HG03025 (cell line): Measurements from ENCODE around the gene SHKBP1.
"Not testable (repeated sequence)": the region's sequence is repeated elsewhere in the genome, so short reads cannot be mapped to it uniquely, and the experiment has no call there.

Experiments used
- ATAC-seq: cut with Tn5 transposase; IDR thresholded peaks from one replicate; pipeline ENCODE4 v1.9.1; 2021; ENCODE audit warnings: mild to moderate bottlenecking, moderate library complexity; ENCODE audit not compliant: unreplicated experiment, low FRiP score

Gene SHKBP1

DNA sequence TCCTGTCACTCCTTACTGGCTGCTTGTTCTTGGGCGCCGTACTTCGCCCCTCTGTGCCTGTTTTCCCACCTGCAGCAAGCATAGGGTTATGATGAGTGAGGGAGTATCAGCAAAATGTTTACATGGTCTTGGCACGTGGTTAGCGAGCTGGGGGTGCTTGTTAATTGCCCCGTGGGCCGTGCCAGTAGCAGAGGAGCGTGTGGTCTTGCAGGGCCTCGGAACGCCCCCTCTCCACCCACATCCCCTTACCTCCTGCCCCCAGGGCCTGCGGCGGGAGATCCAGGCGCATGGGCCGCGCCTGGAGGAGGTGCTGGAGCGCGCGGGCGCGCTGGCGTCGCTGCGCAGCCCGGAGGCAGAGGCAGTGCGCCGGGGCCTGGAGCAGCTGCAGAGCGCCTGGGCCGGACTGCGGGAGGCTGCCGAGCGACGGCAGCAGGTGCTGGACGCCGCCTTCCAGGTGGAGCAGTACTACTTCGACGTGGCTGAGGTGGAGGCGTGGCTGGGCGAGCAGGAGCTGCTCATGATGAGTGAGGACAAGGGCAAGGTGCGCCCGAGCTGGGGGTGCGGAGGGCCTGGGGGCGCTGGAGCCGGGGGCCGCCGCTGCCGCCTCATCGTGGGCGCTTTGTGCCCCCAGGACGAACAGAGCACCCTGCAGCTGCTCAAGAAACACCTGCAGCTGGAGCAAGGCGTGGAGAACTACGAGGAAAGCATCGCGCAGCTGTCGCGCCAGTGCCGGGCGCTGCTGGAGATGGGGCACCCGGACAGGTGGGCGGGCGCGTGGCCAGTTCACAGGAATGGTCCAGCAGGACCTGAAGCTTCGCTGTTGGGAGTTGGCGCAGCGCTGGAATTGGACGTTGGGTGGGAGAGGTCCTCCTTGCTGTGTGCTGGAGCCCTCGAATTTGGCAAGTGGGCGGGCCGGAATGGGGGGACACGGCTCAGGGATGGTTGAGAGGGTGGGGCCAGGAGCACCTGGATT lies 22.5 kb upstream of the SHKBP1 start:
- no peak for ATAC-seq

DNA sequence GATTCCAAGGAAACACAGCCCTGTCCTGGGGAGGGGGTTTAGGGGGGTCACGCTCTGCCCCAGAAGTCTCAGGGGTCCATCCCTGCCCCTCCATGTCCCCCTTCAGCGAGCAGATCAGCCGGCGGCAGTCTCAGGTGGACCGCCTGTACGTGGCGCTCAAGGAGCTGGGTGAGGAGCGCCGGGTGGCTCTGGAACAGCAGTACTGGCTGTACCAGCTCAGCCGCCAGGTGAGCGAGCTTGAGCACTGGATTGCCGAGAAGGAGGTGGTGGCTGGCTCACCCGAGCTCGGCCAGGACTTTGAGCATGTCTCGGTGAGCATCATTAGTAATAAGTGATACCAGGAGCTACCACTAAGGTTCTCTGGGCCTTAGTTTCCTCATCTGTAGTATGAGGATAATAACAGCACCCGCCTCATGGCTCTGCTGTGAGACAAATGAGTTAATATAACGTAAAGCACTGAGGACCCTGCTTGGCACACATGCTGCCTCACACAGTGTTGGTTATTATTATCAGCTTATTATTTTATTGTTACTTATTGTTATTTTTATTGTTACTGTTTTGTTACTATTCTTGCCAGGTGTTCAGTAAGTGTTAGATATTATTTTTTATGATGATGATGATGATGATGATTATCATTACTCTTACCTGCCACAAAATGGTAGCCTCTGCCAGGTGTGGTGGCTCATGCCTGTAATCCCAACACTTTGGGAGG lies 20.5 kb upstream of the SHKBP1 start:
- ATAC-seq: no peak

DNA sequence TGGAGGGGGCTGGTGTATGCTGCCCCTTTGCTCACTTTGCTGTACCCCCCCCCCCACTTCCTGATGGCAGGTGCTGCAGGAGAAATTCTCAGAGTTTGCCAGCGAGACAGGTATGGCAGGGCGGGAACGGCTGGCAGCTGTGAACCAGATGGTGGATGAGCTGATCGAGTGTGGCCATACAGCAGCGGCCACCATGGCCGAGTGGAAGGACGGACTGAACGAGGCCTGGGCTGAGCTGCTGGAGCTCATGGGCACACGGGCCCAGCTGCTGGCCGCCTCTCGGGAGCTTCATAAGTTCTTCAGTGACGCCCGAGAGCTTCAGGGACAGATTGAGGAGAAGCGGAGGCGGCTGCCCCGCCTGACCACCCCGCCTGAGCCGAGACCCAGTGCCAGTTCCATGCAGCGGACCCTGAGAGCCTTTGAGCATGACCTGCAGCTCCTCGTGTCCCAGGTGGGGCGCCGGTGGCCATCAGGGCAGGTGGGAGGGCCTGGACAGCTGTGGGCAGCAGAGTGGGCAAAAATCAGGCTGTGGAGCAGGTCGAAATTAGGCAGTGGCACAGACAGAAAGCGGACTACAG lies 19.6 kb upstream of the SHKBP1 start:
- ATAC-seq: no peak

DNA sequence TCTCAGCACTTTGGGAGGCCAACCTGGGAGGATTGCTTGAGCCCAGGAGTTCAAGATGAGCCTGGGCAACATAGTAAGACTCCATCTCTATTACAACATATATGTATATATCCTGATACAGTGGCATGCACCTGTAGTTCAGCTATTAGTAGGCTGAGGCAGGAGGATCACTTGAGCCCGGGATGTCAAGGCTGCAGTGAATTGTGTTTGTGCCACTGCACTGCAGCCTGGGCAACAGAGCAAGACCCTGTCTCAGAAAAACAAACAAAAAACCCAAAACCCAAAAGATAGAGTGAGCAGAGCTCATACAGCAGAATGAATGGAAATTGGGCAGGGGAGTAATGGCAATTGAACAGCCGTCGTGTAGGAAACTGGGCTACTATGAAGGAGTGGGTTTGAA lies 17.3 kb upstream of the SHKBP1 start:
- no peak for ATAC-seq

DNA sequence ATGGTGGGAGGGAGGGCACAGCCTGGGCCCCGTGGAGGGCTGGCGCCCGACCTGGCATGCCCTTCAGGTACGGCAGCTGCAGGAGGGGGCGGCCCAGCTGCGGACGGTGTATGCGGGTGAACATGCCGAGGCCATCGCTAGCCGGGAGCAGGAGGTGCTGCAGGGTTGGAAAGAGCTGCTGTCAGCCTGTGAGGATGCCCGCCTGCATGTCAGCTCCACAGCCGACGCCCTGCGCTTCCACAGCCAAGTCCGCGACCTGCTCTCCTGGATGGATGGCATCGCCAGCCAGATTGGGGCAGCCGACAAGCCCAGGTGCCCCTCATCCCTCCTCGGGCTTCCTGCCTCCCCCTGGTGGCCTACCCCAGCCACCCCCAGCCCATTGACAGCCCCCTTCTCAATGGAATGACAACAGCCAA lies 16.6 kb upstream of the SHKBP1 start:
- ATAC-seq: no peak

DNA sequence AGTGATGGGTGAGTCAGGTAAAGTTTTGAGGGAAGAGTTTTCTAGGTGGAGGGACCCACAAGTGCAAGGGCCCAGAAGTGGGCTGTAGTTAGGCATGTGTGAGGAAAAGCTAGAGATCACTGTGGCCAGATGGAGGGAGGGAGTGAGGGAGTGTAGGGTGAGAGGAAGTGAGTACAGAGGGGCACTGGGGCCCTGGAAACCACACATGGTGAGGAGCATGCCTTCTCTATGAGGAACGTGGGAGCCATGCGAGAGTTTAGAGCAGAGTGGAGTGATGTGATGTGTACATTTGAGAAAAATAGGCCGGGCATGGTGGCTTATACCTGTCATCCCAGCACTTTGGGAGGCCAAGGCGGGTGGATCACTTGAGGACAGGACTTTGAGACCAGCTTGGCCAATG lies 14.7 kb upstream of the SHKBP1 start:
- no peak for ATAC-seq

DNA sequence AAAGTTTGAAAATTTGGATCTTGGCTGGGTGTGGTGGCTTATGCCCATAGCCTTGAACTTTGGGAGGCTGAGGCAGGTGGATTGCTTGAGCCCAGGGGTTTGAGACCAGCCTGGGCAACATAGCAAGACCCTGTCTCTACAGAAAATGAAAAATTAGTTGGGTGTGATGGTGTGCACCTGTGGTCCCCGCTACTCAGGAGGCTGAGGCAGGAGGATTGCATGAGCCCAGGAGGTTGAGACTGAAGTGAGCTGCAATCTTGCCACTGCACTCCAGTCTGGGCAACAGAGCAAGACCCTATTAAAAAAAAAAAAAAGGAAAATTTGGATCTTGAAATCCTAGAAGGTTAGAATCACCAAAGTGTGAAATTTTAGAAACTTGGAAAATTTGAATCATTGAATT lies 12.1 kb upstream of the SHKBP1 start:
- ATAC-seq: not testable (repeated sequence)

DNA sequence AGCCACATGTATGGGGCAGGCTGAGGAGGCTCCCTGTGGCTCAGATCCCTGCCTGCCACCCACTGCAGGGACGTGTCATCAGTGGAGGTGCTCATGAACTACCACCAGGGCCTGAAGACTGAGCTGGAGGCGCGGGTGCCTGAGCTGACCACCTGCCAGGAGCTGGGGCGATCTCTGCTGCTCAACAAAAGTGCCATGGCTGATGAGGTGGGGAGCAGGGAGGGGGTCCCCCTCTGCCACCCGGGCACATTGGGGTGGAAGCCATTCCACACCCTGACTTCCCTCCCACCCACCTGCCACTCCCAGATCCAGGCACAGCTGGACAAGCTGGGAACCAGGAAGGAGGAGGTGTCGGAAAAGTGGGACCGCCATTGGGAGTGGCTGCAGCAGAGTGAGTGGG lies 11.3 kb upstream of the SHKBP1 start:
- no peak for ATAC-seq

DNA sequence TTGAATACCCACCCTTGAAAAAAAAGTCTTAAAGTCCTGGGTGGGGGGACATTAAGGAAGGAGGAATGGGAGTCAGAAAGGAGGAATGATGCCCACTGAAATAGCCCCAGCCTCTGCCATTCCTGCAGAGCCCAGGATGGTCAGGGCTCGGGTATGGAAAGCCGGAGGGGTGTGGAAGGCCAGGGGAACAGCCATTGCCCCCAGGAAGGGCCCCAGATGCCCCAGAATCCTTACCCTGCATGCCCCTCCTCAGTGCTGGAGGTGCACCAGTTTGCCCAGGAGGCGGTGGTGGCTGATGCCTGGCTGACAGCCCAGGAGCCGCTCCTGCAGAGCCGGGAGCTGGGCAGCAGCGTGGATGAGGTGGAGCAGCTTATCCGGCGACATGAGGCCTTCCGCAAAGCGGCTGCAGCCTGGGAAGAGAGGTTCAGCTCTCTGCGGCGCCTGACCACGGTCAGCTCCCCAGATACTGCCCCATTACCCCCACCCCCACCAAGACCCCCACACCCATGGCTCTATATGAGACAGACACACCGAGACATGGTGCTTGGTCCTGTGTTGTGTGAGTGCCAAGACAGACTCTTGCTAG lies 10.7 kb upstream of the SHKBP1 start:
- ATAC-seq: no peak

DNA sequence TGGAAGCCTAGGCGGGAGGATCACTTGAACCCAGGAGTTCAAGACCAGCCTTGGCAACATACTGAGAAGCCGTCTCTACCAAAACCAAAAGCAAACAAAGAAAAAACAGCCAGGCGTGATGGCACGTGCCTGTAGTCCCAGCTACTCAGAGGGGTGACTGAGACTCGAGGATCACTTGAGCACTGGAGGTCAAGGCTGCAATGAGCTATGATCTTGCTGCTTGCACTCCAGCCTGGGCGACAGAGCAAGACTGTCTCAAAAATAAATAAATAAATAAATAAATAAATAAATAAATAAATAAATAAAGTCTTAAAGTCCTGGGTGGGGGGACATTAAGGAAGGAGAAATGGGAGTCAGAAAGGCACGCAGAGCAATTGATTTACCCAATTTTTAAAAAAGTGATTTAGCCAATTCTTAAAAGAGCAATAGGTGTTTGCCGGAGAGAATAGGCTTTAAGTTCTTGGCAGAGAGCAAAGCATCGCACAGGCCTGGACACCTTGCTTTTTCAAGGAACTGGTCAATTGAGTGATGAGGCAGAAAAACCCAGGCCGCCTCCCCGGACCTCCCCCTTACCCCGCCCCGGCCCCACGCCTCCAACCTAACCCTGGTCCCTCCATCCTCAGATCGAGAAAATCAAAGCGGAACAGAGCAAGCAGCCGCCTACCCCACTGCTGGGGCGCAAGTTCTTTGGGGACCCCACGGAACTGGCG lies 9.5 kb upstream of the SHKBP1 start:
- ATAC-seq: no peak

DNA sequence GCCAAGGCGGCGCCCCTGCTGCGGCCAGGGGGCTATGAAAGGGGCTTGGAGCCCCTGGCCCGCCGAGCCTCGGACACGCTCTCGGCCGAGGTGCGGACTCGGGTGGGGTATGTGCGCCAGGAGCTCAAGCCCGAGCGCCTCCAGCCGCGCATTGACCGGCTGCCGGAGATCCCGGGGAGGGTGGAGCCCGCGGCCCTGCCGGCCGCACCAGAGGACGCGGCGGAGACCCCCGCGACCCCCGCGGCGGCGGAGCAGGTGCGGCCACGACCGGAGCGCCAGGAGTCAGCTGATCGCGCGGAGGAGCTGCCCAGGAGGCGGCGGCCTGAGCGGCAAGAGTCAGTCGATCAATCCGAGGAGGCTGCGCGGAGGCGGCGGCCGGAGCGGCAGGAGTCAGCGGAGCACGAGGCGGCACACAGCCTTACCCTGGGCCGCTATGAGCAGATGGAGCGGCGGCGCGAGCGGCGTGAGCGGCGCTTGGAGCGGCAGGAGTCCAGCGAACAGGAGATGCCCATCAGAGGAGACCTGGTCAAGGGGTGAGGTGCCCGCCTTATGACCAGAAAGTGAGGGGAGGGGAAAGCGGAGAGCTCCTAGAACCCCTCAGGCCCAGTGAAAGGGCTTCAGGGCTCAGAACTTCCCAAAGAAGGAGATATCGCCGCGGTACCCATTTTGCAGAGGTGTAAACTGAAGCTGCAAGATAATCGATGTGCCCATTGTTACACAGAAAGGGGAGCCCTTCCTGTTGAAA lies 8.8 kb upstream of the SHKBP1 start:
- ATAC-seq: no peak

DNA sequence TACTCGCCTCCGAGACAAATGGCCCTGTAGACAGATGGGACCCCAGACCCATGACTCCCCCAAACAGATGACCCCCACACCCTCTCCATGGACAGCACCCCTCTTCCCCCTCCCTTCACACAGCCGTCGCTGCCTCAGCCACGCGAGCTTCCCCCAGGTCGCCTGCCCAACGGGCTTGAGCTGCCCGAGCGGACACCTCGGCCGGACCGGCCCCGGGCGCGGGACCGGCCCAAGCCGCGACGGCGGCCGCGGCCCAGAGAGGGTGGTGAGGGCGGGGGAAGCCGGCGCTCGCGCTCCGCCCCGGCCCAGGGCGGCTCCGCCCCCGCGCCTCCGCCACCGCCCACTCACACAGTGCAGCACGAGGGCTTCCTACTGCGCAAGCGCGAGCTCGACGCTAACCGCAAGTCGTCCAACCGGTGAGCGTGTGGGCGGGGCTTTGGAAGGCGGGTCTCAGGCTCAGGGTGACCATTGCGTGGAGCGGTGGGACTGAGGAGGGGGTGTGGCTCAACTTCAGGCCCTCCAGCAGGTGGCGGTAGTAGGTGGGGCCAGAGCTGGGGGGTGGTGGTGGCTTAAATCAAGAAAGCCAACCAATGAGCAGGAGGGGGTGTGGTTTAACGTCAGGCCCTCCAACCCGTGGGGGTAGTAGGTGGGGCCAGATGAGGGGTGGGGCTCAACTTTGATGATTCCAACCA lies 6.2 kb upstream of the SHKBP1 start:
- peak; percentile 76 for ATAC-seq

DNA sequence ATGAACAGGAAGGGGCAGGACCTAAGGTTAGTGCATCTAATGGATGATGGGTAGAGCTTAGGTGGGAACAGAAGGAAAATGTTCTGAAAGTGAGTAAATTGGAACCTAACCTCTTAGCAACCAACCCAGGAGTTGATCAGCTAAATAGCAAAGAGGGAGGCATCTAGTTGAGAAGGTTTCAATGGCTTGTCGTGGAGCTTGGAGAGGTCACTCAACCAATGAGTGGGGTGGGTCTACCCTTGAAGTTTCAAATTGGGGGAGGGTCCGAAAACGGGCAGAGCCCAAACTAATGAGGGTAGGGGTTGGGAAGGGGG lies 5.7 kb upstream of the SHKBP1 start:
- ATAC-seq: no peak

DNA sequence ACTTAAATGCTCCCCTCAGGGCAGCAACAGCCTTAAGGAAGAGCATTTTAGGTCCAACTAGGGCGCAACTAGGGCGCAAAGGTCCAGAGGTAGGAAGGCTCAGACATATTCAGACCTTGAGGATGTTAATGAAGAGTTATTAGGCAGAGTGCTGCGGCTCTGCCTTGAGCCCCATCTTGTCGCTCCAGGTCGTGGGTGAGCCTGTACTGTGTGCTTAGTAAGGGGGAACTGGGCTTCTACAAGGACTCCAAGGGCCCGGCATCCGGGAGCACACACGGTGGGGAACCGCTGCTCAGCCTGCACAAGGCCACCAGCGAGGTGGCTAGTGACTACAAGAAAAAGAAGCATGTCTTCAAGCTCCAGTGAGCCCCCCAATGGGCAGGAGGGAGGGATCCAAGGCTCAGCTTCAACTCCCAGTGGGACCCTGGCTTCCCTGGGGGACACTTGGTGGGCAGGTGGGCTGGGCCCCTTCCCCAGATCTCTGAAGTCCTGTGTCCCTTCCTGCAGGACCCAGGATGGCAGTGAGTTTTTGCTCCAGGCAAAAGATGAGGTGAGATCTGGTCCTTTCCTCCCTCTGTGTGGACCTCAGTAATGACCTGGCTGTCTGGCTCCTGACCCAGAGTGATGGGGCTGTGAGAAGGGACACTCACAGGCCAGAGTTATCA lies 4.7 kb upstream of the SHKBP1 start:
- ATAC-seq: no peak

DNA sequence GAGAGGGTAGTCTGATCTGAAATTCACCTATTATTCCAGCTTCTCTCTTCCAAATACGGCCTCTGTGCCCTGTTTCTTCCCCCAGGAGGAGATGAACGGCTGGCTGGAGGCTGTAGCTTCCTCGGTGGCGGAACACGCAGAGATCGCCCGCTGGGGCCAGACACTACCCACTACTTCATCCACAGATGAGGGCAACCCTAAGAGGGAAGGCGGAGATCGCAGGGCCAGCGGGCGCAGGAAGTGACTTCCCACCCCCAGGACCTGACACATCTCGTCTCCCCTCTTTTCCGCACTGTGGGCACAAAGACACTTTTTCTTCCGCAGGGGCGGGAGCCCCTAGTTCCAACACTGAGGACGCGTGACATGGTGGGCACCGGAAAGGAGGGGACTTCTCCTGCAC lies 1.3 kb upstream of the SHKBP1 start:
- ATAC-seq: no peak

DNA sequence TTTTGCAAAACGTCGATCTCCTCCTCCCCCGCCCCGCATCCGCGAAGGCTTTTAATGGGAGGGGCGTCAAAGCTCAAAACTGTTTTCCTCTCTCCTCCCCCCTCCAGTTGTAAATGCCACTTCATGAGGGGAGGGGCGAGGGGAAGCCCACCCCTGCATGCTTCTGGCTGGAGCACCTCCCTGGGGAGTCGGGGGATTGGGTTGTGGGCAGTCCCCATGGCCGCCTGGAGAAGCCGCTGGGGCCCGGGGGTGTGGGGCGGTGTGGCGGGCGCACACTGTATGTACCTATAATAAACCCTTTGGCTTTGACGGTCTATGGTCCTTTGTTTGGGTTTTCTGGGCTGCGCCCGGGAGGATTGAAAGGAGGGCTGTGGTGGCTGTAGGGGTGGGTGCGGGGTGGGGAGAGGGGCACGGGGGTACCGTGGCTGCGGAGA lies 505 bp upstream of the SHKBP1 start:
- ATAC-seq: no peak

DNA sequence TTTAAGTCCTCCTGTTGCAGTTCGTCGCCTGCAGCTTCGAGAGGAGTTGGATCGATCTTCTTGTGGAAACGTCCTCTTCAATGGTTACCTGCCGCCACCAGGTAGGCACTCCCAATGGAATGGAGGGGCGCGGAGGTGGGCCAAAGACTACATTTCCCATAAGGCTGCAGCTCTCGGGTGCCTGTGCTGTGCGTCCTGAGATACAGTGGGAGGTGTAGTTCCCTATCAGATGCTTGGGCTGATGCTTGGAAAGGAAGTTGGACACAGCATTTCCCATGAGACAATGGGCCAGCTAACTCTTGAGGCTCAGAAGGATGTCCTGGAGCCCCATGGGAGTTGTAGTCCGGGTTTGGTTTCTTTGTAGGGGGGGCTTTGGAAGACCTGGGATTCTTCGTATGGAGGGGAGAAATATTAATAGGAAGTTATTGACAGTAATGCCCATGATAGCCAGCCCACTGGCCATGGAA lies 1.8 kb downstream of the SHKBP1 start:
- no peak for ATAC-seq

DNA sequence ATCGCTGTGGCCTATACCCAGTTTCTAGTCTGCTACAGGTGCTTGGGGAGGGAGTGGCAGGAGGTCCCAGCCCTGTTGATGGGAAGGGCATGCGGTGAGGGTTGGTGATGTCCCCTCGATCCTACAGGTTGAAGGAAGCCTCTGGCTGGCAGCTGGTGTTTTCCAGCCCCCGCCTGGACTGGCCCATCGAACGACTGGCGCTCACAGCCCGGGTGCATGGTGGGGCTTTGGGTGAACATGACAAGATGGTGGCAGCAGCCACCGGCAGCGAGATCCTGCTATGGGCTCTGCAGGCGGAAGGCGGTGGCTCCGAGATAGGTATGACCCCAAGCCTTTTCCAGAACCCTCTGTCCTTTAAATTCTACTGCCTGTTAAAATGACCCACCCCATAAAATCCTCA lies 3.9 kb downstream of the SHKBP1 start:
- ATAC-seq: no peak

DNA sequence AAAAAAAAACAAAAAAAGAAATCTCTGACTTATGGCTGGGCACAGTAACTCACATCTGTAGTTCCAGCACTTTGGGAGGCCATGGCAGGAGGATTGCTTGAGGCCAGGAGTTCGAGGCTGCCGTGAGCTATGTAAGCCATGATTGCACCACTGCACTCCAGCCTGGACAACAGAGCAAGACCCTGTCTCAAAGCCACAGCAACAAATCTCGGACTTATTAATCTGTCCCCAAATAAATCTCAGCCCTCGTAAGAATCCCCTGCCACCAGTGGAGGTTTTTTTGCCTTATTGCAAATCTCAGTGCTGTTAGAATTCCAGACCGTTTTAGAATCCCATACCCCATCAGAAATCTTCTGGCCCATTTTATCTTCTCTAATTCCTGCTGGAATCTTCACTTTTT lies 4.9 kb downstream of the SHKBP1 start:
- ATAC-seq: no peak
